Activated CD4-positive, alpha-beta T cell treated with anti-CD3 and anti-CD28 coated beads for 24 hours (primary cell): ENCODE measurements around the gene TEX22.

Experiments
- DNase-seq, 2 donors: peaks; one replicate each; pipeline ENCODE4 v3.0.0-alpha.2; 2020; ENCODE audit warnings: low read depth in 2 of 2

Gene TEX22

DNA sequence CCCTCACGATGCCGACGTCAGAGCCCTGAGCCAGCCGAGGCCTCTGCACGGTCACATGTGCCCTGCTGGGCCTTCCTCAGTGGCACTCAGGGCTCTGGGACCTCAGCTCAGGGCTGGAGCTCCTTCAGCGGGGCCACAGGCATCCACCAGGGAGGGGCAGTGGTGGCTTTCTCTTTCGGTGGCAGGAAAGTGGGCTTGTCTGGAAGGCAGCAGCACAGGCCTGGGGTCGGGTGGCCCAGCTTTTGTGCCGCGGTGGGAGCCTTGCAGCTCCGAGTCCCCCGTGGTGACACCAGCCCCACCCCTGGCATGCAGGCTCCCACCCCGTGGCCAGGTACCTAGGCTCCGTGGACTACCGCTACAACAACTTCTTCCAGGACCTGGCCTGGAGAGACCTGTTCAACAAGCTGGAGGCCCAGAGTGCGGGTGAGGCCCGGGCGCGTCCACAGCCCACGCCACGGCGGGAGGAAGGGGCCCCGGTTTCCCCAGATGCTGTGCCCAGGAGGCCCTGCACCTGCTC is 14.2 kb upstream of the TEX22 start:
- no peak for DNase-seq

DNA sequence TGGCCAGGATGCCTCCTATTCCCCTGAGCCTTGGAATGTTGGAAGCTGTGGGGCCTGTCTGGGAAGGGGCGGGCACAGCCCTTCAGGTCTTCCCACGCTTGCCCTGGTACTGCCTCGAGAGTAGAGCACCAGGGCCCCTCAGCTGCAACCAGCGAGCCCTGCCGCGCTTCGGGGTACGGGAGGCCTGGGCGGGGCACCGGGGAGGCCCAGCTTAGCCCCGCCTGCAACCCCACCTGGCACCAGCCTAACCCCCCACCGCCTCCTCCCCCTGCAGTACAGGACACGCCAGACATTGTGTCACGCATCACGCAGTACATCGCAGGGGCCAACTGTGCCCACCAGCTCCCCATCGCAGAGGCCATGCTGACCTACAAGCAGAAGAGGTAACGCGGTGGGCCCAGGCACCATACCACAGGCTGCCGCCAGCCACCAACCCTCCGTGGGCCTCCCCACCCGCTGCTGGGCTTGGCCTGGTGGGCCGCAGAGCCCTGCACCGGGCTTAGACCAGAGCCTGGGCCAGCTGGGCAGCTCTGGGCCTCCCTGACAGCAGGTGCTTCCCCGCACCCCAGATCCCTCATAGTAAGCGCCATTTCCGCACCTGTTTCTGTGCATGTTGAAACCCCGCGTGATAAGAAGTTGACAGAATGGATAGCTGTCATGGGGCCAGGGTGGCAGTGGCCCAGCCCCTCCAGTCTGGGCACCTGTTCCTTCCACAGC is 13.6 kb upstream of the TEX22 start:
- no peak for DNase-seq

DNA sequence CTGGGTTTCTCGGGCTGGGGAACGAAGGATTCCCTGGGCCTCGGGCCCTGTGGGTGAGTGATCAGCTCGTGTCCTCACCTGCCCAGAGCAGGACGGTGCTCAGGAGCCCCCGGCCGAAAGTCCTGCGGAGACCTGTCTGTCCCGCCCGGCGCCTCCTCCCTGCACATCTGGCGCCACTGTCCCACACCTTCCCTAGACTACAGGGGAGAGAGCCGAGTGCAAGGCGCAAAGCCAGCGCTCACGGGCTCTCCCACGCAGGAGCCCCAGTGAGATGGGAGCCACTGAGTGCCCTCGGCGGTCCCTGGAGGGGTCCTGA is 13.1 kb upstream of the TEX22 start:
- DNase-seq: no peak

DNA sequence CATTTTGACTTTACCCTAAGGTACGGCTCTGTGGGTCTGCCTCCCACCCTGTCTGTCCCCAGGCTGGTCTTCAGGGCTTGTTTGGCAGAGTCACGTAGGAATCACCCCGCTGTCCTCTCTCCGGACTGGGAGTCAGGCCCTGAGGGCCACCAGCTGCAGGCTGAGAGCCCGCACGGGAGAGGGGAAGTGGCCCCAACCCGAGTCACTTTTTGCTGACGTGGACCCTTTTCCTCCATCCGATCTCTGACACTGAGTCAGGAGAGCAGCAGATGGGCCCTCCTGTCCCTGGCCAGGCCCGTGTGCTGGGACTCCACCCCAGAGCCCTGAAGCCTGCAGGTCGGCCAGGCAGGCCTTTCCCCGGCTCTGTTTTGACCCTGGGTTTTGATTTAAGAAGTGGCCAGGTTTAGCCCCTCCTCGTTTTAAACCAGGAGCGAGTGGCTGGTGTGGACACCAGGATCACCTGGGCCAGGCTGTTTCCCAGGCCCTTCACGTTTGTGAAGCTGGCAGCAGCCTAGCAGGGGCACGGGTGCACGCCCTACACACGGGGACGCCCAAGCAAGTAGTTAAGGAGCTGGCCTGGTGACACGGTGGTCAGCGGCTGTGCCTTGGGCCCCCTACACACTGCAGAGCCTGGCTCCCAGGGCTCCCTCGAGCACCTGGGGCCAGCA is 12.5 kb upstream of the TEX22 start:
- no peak for DNase-seq

DNA sequence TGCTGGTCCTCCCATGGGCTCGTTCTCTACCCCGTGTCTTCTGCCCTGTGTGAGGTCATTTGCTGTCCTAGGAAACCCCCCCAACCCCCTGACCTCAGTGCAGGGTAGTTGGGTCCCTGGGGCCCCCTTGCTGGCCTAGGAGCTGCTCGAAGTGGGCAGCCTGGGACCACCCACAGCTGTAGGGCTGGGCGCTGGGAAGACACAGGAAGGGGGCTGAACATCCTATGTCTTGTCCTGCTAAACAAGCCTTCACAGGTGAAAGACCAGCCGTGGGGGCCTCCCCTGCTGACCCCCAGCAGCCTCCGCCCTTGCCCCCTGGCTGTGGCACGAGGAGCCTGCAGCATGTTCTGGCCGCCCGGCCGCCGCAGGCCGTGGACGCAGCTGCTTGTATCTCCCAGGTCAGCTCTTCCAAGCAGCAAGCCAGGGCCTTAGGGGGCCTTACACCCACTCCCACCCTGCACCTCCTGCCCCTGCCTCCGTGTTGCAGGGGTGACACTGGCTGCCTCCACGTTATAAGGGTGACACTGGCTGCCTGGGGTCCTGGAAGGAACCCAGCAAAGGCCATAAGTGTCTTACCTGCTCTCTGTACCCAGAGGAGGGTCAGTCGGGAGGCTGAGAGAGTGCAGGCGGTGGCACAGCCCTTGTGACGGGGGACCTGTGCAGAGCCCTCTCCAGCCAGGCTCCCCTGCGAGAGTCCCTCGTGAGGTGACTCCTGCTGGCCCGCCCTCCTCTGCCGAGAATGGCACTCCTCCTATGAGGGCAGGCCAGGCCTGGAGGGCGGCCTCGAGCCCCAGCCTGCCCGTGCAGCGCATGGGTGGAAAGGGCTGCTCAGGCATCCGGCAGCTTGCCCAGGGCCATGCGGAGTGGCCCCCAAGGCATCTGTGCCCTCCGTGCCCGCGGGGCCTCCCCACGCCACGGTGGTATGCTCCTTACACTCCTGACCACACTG is 11.5 kb upstream of the TEX22 start:
- DNase-seq: no peak

DNA sequence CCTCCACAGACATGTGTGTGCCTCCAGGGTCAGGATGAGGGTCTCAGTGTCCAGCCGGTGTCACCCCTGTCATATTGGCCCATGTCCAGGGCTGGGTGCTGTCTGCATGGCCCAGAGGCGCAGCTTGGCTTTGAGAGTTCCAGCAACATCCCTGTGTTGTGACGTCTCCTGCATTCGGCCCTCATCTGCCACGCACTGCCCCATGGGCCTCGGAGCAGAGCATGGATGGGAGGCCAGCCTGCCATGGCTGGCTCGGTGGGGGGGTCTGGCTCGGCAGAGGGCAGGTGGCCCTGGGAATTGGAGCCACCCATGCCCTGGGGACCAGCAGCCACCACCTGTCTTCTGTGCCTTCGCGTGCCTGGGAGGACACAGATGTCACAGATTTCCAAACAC is 10.8 kb upstream of the TEX22 start:
- no peak for DNase-seq

DNA sequence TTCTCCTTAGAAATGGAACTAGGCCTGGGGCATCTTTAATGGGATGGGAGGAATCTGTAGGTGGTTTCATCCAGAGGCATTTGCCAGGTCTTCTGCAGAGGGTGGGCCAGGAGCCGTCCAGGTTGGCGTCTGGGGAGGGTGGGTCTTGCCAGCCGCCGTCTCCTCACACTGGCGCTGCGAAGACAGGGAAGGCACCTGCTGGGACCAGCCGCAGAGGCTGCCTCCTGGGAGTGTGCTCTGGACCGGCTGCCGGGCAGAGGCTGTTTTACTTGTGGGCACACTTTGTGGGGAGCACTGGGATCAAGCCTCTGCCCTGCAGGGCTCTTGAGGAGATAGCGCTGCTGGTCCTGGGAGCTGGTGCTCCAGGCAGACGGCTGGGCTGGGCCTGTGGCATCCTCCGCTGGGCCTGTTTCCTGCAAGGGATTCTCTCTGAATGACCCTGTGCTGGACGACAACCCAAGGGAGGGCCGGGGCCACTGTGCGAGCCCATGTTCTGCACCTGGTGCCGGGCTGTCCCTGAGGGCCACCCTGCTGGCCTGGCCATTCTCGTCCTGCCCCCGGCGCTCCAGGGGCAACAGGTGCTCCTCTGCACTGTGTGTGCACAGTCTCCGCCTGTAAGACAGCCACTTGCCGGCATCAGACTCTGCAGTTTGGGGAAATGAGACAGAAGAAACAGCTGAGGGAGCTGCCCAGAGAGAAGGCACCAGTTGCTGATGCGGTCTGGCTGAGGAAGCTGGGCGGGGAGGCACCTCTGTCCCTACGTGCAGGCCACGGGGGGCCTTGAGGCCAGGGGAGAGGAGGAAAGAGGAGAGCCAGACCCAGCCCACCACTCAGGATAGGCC is 10.0 kb upstream of the TEX22 start:
- DNase-seq: no peak

DNA sequence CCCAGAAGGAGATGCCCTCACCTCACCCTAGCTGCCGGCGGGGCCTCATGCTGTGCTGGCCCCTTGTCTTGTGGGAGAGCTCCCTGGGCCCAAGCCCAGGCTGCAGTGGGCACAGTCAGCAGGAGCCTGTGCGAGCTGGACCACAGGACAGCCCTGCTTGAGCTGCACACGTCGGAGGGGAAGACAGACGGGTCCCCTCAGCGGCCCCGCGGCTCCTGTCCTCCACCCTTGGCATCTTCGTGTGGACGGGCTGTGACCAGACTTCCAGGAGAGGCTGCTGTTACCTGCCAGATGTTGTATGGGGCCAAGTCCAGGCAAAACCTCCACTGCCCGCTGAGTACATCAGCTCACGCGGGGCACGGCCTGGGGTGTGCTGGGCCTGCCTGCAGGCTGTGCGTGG is 9.4 kb upstream of the TEX22 start:
- DNase-seq: no peak

DNA sequence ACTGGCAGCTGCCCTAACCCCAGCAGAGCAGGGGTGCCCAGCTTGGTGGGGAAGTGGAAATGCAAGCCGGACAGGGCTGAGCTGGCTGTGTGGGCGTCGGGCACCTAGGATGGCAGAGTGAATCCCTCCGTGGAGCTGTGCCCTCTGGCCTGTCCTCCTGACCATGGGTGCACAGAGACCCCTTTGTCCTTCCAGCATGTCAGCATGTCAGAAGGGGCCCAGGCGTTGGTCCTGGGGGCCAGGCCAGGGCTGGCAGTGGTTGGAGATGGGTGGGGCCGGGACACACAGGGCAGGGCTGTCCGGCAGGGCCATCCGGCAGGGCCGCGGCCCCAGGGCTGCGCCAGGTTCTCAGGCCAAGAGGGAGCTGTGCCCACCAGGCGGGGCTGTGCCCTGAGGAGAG is 8.8 kb upstream of the TEX22 start:
- DNase-seq: no peak

DNA sequence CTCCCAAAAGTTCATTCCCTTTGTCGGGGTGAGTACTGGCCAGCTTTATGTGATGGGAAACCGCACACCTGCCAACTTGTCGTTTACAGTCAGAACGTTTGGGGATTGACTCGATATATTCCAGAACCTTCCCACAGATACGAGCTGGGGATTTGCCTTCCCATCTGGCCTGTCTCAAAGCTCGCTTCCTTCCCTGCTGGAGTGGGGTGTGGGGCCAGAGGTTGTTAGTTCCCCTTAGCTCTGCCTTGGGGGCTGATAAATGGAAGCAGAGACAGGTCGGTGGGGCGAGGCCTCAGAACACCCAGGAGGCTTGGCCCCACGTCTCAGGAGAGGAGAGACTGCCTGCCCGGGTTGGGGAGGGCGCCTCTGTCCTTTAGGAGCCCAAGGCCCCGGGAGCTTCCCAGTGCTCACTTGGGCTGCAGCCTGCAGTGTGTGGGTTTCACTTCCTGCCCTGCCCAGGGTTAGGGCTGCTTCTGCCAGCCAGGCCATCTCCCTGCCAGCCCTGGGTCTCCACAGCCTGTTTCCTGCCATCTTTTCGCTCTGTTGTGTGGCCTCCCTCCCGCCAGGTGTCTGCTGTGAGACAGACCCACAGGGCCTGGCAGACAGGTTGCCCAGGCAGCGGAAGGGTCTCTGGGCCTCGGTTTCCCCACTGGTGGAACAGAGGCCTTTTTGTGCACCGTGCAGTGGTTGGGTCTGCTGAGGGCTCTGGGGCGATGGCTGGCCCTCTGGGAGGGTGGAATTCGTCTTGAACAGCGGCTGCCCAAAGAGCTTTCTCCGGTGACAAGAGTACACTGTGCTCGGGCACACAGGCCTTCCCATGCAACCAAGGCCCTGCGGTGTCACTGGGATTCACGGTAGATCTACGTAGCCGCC is 8.1 kb upstream of the TEX22 start:
- DNase-seq: no peak

DNA sequence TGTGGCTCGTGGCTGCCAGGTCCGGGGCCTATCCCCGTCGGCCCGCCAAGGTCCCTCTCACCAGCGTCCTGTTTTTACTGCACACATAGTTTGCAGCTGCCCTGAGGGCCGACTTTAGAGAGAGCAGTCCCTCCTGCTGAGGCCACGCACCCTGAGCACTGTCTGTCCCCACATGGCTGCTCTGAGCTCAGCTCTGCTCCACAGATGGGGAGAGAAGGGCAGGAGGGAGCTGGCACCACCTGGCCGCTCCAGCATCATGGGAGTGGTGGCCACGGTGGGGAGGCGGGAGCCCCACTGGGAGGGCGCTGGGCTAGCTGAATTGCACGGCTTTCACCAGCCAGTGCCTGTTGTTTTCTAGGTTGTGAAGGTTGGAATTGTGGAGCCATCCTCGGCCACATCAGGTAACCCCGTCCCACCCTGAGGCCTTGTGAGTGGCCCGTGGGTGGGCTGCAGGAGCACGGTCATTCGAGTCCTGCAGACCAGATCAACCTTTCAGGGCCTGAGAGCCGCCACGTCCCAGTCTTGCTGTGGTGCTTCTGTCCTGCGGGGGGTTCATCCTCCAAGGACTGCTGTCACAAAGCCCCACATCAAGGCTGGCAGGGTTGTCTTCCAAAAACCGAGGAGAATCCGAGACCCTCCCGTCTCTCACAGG is 7.4 kb upstream of the TEX22 start:
- DNase-seq: no peak

DNA sequence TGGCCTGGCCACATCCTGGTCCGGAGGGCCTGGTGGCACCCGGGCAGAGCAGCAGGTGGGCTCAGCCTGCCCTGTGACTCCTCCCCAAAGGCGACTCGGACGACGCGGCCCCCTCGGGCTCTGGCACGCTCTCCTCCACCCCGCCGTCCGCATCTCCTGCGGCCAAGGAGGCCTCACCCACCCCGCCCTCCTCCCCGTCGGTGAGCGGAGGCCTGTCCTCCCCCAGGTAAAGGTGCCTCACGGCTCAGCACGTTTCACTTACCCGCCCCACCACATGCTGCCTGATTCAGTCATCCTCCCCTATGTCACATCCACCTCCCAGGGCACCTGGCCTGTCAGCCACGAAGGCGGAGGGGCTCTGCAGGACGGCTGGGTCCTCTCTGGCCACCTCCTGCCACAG is 6.8 kb upstream of the TEX22 start:
- no peak for DNase-seq

DNA sequence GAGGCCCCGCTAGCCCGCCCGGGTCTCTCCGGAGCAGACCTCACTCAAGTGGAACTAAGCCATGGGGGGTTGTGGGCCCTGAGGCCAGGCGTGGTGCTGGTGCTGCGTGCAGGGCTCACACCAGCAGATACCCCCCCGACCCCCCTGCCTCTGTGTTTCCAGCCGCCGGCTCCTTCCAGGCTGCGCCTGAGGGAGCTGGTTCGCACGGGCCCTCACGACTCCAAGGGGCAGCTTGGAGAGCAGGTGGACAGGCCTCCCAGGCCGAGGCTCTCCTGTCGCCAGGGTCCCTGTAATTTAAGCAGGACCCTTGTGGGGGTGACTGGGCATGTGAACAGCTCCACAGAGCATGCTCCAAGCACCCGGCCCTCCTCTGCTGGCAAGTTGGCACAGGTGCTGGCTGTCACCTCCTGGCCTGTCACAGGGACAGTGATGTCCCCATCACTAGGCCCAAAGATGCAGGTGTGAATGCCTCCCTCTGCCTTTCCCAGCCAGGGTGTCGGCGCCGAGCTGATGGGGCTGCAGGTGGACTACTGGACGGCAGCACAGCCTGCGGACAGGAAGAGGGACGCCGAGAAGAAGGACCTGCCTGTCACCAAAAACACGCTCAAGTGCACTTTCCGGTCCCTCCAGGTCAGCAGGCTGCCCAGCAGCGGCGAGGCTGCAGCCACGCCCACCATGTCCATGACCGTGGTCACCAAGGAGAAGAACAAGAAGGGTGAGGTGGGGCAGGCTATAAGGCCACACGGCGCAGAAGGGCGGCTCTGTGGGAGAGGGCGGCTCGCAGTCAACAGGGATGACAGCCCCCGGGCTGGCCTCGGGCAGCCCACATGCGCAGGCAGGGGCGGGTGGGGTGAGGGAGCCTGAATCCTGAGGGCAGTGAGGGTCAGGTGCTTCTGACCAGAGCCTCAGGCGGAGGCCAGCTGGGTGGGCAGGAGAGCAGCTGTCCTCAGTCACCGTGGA is 5.9 kb upstream of the TEX22 start:
- no peak for DNase-seq

DNA sequence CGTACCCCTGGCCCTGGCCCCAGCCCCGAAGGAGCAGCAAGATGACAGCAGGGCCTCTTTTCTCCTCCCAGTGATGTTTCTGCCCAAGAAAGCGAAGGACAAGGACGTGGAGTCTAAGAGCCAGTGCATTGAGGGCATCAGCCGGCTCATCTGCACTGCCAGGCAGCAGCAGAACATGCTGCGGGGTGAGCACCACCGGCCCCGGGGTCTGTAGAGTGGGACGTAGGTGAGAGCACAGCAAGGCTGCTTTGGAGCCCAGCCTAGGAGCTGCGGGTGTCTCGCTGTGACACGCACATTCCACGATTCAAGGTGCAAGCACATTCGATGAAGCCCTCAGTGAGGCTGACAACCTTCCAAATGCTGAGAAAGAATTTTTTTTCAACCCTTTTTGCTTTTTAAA is 5.2 kb upstream of the TEX22 start:
- DNase-seq: no peak

DNA sequence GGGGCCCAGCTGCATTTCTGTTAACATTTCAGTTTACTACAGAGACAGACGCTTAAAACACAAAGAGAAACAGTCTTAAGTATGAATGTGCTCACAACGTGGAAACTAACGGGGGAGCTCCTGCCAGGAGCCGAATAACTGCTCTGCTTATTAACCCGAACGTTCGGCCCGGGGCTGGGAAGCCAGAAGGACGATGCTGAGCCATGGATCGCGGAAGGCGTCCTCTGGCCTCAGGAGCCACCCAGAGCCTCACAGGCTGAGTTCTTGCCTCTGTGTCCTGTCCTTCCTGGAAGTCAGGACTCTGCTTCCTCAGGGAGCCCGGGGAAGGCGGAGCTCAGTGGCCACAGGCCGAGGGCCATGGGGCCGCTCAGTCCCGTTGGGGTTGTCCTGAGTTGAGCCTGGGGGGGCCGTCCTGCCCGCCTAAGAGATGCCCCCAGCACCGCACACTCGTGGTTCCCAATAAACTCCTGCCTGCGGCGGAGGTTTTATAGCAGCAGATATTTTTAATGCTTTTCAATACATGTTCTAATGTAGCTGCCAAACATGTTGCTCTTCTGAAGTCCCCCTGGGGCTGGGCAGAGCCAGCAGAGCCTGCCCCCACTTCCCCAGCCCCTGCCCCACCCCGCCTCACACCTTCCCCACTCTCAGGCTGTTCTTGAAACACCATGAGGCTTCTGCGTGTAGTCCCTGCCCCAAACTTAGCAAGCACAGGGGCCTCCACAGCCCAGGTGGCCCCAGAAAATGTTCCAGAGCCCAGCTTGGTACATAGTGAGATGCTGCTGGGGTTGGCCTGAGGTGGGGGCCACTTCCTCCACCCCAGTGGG is 3.4 kb upstream of the TEX22 start:
- DNase-seq: no peak

DNA sequence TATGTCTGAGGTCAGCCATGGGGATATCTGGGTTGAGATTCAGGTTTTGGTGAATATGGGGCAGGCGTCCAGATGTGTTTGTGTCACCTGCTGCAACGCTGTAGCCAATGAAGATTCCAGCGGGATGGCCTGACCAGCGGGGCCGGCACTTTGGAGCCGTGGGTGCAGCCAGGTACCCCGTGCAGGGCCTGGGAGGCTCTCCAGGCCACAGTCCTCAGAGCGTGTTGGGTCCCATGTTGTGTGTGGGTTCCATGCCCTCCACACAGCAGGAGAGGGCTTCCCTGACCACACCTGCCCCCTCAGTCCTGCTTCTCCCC is 2.8 kb upstream of the TEX22 start:
- DNase-seq: no peak

DNA sequence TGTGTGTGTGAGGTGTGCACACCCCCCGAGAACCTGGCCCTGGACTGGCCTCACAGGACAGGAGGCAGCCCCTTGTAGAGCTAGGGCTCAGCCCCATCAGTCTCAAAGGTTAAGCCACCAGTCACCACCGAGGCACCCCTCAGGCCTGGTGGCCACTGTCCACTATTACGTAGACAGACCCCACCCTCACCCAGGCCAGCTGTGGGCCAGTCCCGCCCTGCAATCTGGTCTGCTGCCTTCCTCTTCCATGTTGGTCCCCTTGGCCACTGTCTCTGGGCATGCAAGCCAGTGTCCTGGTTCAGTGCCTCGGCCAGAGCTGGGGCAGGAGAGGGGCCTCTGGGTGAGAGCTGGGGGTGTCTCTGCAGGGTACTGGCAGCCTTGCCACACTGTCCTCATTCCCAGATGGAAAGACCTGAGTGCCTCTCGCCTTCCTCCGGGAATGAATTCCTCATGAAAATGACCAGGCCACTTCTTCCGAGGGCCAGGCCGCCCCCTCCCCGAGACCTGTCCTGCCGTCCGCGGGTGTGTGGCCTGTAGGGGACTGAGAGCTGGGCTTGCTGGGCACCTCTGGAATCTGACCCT is 897 bp upstream of the TEX22 start:
- no peak for DNase-seq
